HuH-7 (cell line): ENCODE data around the gene HDAC4.

ENCODE experiments used
- DNase-seq: peaks from one replicate; pipeline ENCODE4 v3.0.0; 2011; ENCODE audit warnings: low spot score

The HDAC4 gene

GRCh38 chr2:239153806-239154591, 246.8 kb downstream of the HDAC4 start:
- DNase-seq, result no peak

GRCh38 chr2:239152916-239153305, 247.9 kb downstream of the HDAC4 start:
- DNase-seq, result no peak

GRCh38 chr2:239152239-239152915, 248.4 kb downstream of the HDAC4 start:
- no peak for DNase-seq

- no peak for DNase-seq
These were observed 249.4 kb downstream of the HDAC4 start for GRCh38 chr2:239151201-239152131.

GRCh38 chr2:239150125-239151011, 250.5 kb downstream of the HDAC4 start:
- DNase-seq, result no peak

GRCh38 chr2:239149501-239149900, 251.3 kb downstream of the HDAC4 start:
- DNase-seq, result no peak

GRCh38 chr2:239148495-239149200, 252.2 kb downstream of the HDAC4 start:
- DNase-seq, result no peak

- DNase-seq, result no peak
These were observed 253.4 kb downstream of the HDAC4 start for GRCh38 chr2:239147376-239147775.

- DNase-seq, result no peak
These were observed 254.1 kb downstream of the HDAC4 start for GRCh38 chr2:239146741-239147181.

- no peak for DNase-seq
These were observed 254.7 kb downstream of the HDAC4 start for GRCh38 chr2:239146011-239146641.

GRCh38 chr2:239145601-239146000, 255.2 kb downstream of the HDAC4 start:
- no peak for DNase-seq

- no peak for DNase-seq
These were observed 255.7 kb downstream of the HDAC4 start for GRCh38 chr2:239145106-239145505.

- DNase-seq, result peak; percentile 47
These were observed 256.2 kb downstream of the HDAC4 start for GRCh38 chr2:239144713-239144999.

- peak; percentile 82 for DNase-seq
These were observed 256.7 kb downstream of the HDAC4 start for GRCh38 chr2:239143858-239144712.

- DNase-seq, result no peak
These were observed 258.0 kb downstream of the HDAC4 start for GRCh38 chr2:239142806-239143205.

GRCh38 chr2:239142296-239142695, 258.5 kb downstream of the HDAC4 start:
- DNase-seq, result no peak

- no peak for DNase-seq
These were observed 259.6 kb downstream of the HDAC4 start for GRCh38 chr2:239141021-239141760.

- DNase-seq, result no peak
These were observed 260.3 kb downstream of the HDAC4 start for GRCh38 chr2:239140346-239141020.
